Neural cell (in vitro differentiated cells): Measurements from ENCODE around the gene MAPK1.
"Not testable (repeated sequence)": the region's sequence is repeated elsewhere in the genome, so short reads cannot be mapped to it uniquely, and the experiment has no call there.

Experiments used
- CTCF ChIP-seq: fragments of 450-650 bp; IDR thresholded peaks from 2 replicates; pipeline ENCODE4 v1.5.1; 2014; ENCODE audit warnings: antibody characterized with exemption, mild to moderate bottlenecking, moderate library complexity; ENCODE audit not compliant: poor library complexity, severe bottlenecking
- EP300 ChIP-seq: fragments of 450-650 bp; conservative IDR thresholded peaks from 2 replicates; pipeline ENCODE4 v1.6.1; 2014; ENCODE audit warnings: antibody characterized with exemption, mild to moderate bottlenecking, moderate library complexity; ENCODE audit not compliant: poor library complexity, severe bottlenecking
- EZH2 ChIP-seq: fragments of 200-600, 300-800 bp; shearing (Covaris generic), sonication (generic); IDR thresholded peaks from 2 replicates; pipeline ENCODE4 v1.6.1; 2014; ENCODE audit warnings: antibody characterized with exemption, low read length, borderline replicate concordance, mild to moderate bottlenecking; ENCODE audit not compliant: insufficient read depth, poor library complexity, severe bottlenecking
- POLR2AphosphoS5 ChIP-seq: IDR thresholded peaks from 2 replicates; pipeline ENCODE4 v1.6.1; 2012
- RAD21 ChIP-seq: fragments of 450-650 bp; conservative IDR thresholded peaks from 2 replicates; pipeline ENCODE4 v1.6.1; 2014; ENCODE audit warnings: antibody characterized with exemption, mild to moderate bottlenecking, moderate library complexity
- TAF1 ChIP-seq: IDR thresholded peaks from 2 replicates; pipeline ENCODE4 v1.6.1; 2012; ENCODE audit warnings: low read depth

GRCh38 chr22:21787565-21787964 lies 79.9 kb downstream of the MAPK1 start:
- TF ChIP-seq POLR2AphosphoS5, CTCF, TAF1, RAD21, EZH2, EP300: not testable (repeated sequence)
